Common myeloid progenitor, CD34-positive (primary cell): Measurements from ENCODE around the gene GTPBP8.

ENCODE experiments used
- CTCF ChIA-PET: fragments of 350-600 bp; sonication (Branson Sonifier 250); formaldehyde crosslinking; loops from one replicate; lab custom pipeline; 2021; ENCODE audit warnings: antibody characterized with exemption; lab: Charles Lee
- POLR2A ChIA-PET: fragments of 350-600 bp; sonication (Branson Sonifier 250); formaldehyde crosslinking; loops from one replicate; lab custom pipeline; 2021; ENCODE audit warnings: antibody characterized with exemption; lab: Charles Lee
- DNase-seq, 3 donors: peaks; one replicate each; pipeline versions ENCODE4 v3.0.0 to v3.0.0-alpha.2; 2013
- H3K27ac ChIP-seq, 2 experiments: 1 replicate in 1 of 2; 2 replicates in 1 of 2; pipeline ENCODE4 v1.7.0; 2013; ENCODE audit warnings: inconsistent platforms in 2 of 2, low read length in 2 of 2, mild to moderate bottlenecking in 2 of 2, low read depth in 1 of 2, moderate library complexity in 1 of 2; ENCODE audit not compliant: severe bottlenecking in 2 of 2, insufficient read depth in 1 of 2, poor library complexity in 1 of 2
- H3K27me3 ChIP-seq, 5 experiments: replicated peaks in 2 of 5; 1 replicate in 3 of 5; 2 replicates in 2 of 5; pipeline versions ENCODE4 v1.6.1 to v1.7.0; 2013; ENCODE audit warnings: low read length in 4 of 5, mild to moderate bottlenecking in 2 of 5, moderate library complexity in 2 of 5, inconsistent platforms in 1 of 5; ENCODE audit not compliant: insufficient read depth in 5 of 5, control insufficient read depth in 4 of 5
- H3K36me3 ChIP-seq, 4 experiments: 1 replicate in 2 of 4; 2 replicates in 2 of 4; pipeline versions ENCODE4 v1.6.1 to v1.7.0; 2013; ENCODE audit warnings: low read length in 3 of 4, control low read depth in 1 of 4, mild to moderate bottlenecking in 1 of 4; ENCODE audit not compliant: control insufficient read depth in 4 of 4, insufficient read depth in 4 of 4
- H3K4me1 ChIP-seq, 4 experiments: 1 replicate in 3 of 4; 2 replicates in 1 of 4; pipeline versions ENCODE4 v1.6.1 to v1.7.1; 2013; ENCODE audit warnings: low read length in 3 of 4, mild to moderate bottlenecking in 3 of 4, control low read depth in 1 of 4, inconsistent platforms in 1 of 4, moderate library complexity in 1 of 4; ENCODE audit not compliant: control insufficient read depth in 4 of 4, insufficient read depth in 4 of 4; ENCODE audit errors: control extremely low read depth in 1 of 4
- H3K4me3 ChIP-seq, 7 experiments: 1 replicate in 4 of 7; 2 replicates in 3 of 7; pipeline versions ENCODE4 v1.5.1 to v1.7.0; 2013; ENCODE audit warnings: mild to moderate bottlenecking in 7 of 7, low read length in 6 of 7, moderate library complexity in 6 of 7, inconsistent platforms in 2 of 7, low read depth in 2 of 7, control low read depth in 1 of 7; ENCODE audit not compliant: insufficient read depth in 4 of 7, control insufficient read depth in 1 of 7; ENCODE audit errors: extremely low read depth in 1 of 7
- H3K9me3 ChIP-seq, 5 experiments: 1 replicate in 4 of 5; 2 replicates in 1 of 5; pipeline versions ENCODE4 v1.6.1 to v1.7.1; 2013; ENCODE audit warnings: low read length in 4 of 5, mild to moderate bottlenecking in 2 of 5, inconsistent platforms in 1 of 5, low read depth in 1 of 5, moderate library complexity in 1 of 5; ENCODE audit not compliant: control insufficient read depth in 4 of 5, insufficient read depth in 2 of 5; ENCODE audit errors: control extremely low read depth in 1 of 5
- WGBS: methylation state at CpG from one replicate; pipeline ENCODE4 v1.1.5; 2013; ENCODE audit not compliant: insufficient coverage; 5-methylcytosine and 5-hydroxymethylcytosine counted together

The GTPBP8 gene

DNA sequence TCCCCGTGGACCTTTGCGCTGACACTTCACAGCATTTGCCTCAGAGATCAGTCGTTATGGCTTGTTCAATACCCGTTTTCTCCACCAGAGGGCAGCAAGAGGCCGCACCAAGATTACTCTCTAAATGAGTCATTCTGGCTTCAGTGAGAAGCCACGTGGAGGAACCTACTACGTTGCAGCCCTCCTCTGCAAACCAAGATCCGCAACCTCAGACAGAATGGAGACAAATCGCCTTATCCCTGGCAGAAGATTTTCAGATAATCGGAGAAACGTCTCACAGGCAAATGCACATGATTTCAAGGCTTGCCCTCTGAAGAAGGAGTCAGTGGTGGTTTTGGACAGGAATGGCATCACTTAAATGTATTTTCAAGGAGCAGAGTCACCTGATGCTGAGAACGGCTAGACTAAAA lies 60.5 kb downstream of the GTPBP8 start:
- Histone ChIP-seq H3K4me3 (peak overlapping the region in 1 of 7 experiments; percentile 45), H3K9me3 (no peaks in the 10 kb centered on the region), H3K27ac (no peak overlapping the region), H3K36me3 (no peaks in the 10 kb centered on the region), H3K4me1 (peaks cover 0 to 3% (median 0%) of the 10 kb centered on the region in 4 experiments), H3K27me3 (no peaks in the 10 kb centered on the region)
- 5% methylated on average over 11 of the region's 12 CpGs for WGBS
- CTCF ChIA-PET, result interaction anchor here (0.7 to 6.8 kb wide), 4 partner anchors 27 to 243 kb away, joined by 3 to 45 read pairs (median 4); no protein-coding TSS in a partner anchor
- POLR2A ChIA-PET, result no interaction called here
- DNase-seq, result peak; percentile 81 to 92 (median 87)
